ENCODE measurements around the gene CDC25C.

CDC25C gene

GRCh38 chr5:138349852-138350562 is 18.4 kb upstream of the CDC25C start:
- no peak for DNase-seq
- Histone ChIP-seq H3K36me3 (ENCODE audit: control insufficient read depth, insufficient read depth, low read length) (peaks cover 22% of the 10 kb centered on the region), H3K4me1 (ENCODE audit: control insufficient read depth, insufficient read depth, low read length, poor library complexity, severe bottlenecking) (peaks cover 10% of the 10 kb centered on the region), H3K27me3 (replicated peaks; ENCODE audit: control insufficient read depth, insufficient read depth, low read length, poor library complexity, severe bottlenecking) (no peaks in the 10 kb centered on the region), H3K27ac (ENCODE audit: insufficient read depth, low read length, poor library complexity, severe bottlenecking) (no peak overlapping the region), H3K4me3 (ENCODE audit: insufficient read depth, low read depth, low read length, poor library complexity, severe bottlenecking) (no peak overlapping the region), H3K9me3 (ENCODE audit: control insufficient read depth, low read length) (no peaks in the 10 kb centered on the region)

DNA sequence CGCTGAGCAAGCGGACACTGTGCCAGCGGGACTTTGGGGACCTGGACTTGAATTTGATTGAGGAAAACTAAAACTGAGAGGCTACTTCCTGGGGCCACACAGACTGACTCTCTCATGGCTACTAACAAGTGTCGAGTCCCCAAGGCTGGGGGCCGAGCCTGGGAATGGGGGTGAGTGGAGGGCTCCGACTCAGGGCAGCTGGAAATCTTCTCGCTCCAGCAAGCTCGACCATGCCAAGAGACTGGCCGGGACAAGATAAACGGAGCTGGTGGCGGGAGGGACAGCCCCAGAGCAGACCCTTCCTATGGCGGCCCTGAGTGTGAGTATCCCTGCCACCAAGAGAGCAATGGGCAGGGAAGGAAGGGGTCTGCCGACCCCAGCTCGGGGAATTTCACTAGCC is 15.3 kb upstream of the CDC25C start:
- no peak overlapping the region for H3K4me3 ChIP-seq (ENCODE audit: insufficient read depth, low read depth, low read length, poor library complexity, severe bottlenecking)
- H3K4me1 ChIP-seq (ENCODE audit: control insufficient read depth, insufficient read depth, low read length, poor library complexity, severe bottlenecking), result no peaks in the 10 kb centered on the region

GRCh38 chr5:138344887-138345622 is 13.5 kb upstream of the CDC25C start:
- no peak overlapping the region for H3K4me3 ChIP-seq (ENCODE audit: insufficient read depth, low read depth, low read length, poor library complexity, severe bottlenecking)
- H3K27ac ChIP-seq (ENCODE audit: insufficient read depth, low read length, poor library complexity, severe bottlenecking), result no peak overlapping the region
- H3K9me3 ChIP-seq (ENCODE audit: control insufficient read depth, low read length), result no peaks in the 10 kb centered on the region
- no peaks in the 10 kb centered on the region for H3K27me3 ChIP-seq (replicated peaks; ENCODE audit: control insufficient read depth, insufficient read depth, low read length, poor library complexity, severe bottlenecking)
- DNase-seq, result no peak
- no peaks in the 10 kb centered on the region for H3K4me1 ChIP-seq (ENCODE audit: control insufficient read depth, insufficient read depth, low read length, poor library complexity, severe bottlenecking)
- peaks cover 27% of the 10 kb centered on the region for H3K36me3 ChIP-seq (ENCODE audit: control insufficient read depth, insufficient read depth, low read length)

More for the DNA sequence above, 15.3 kb upstream of the CDC25C start:
- Histone ChIP-seq H3K36me3 (ENCODE audit: control insufficient read depth, insufficient read depth, low read length) (peaks cover 27% of the 10 kb centered on the region), H3K9me3 (ENCODE audit: control insufficient read depth, low read length) (no peaks in the 10 kb centered on the region), H3K27ac (ENCODE audit: insufficient read depth, low read length, poor library complexity, severe bottlenecking) (no peak overlapping the region), H3K27me3 (replicated peaks; ENCODE audit: control insufficient read depth, insufficient read depth, low read length, poor library complexity, severe bottlenecking) (no peaks in the 10 kb centered on the region)
- no peak for DNase-seq

DNA sequence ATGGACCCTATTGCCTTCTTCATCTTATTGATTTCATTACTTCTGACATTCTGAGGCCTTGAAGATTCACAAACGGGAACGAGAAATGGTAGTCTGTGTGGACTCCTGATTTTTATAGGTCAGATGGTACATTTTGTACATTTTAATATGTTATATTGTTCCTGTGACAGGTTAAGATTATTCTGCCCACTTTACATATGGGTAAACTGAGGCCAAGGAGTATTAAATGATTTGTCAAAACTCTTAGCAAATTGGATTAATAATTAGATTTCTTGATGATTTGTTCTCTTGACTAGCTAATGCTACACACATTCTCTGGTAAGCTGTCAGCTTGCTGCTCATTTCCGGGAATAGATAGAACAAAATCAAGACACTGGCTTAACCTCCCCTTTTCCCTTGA is 8.4 kb upstream of the CDC25C start:
- DNase-seq, result no peak
- Histone ChIP-seq H3K27me3 (replicated peaks; ENCODE audit: control insufficient read depth, insufficient read depth, low read length, poor library complexity, severe bottlenecking) (no peaks in the 10 kb centered on the region), H3K27ac (ENCODE audit: insufficient read depth, low read length, poor library complexity, severe bottlenecking) (no peak overlapping the region), H3K4me1 (ENCODE audit: control insufficient read depth, insufficient read depth, low read length, poor library complexity, severe bottlenecking) (peaks cover 4% of the 10 kb centered on the region), H3K9me3 (ENCODE audit: control insufficient read depth, low read length) (no peaks in the 10 kb centered on the region), H3K4me3 (ENCODE audit: insufficient read depth, low read depth, low read length, poor library complexity, severe bottlenecking) (no peak overlapping the region), H3K36me3 (ENCODE audit: control insufficient read depth, insufficient read depth, low read length) (peaks cover 5% of the 10 kb centered on the region)

- Histone ChIP-seq H3K27ac (ENCODE audit: insufficient read depth, low read length, poor library complexity, severe bottlenecking) (no peak overlapping the region), H3K4me3 (ENCODE audit: insufficient read depth, low read depth, low read length, poor library complexity, severe bottlenecking) (peak overlapping the region; percentile 89), H3K4me1 (ENCODE audit: control insufficient read depth, insufficient read depth, low read length, poor library complexity, severe bottlenecking) (peaks cover 4% of the 10 kb centered on the region), H3K9me3 (ENCODE audit: control insufficient read depth, low read length) (no peaks in the 10 kb centered on the region), H3K36me3 (ENCODE audit: control insufficient read depth, insufficient read depth, low read length) (no peaks in the 10 kb centered on the region), H3K27me3 (replicated peaks; ENCODE audit: control insufficient read depth, insufficient read depth, low read length, poor library complexity, severe bottlenecking) (no peaks in the 10 kb centered on the region)
- no peak for DNase-seq
These were observed 7.9 kb upstream of the CDC25C start for GRCh38 chr5:138339464-138339863.

DNA sequence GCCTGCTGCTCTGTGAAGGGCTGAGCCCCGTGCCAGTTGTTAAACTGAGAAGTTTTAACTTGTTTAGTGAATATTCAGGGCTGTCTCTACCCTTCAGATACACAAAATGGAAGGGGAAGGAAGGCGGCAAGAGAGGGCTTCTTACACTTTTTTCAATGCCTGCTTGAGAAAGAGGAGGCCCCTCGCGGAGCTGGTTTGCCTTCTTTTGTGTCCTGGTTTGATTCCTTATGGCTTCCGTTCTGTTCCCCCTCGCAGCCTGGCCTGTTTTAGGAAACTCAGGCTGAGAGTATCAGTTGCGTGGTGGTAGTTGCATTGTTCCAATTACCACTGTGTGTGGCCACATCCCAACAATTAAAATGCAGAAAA is 7.5 kb upstream of the CDC25C start:
- no peaks in the 10 kb centered on the region for H3K27me3 ChIP-seq (replicated peaks; ENCODE audit: control insufficient read depth, insufficient read depth, low read length, poor library complexity, severe bottlenecking)
- peak overlapping the region; percentile 89 for H3K4me3 ChIP-seq (ENCODE audit: insufficient read depth, low read depth, low read length, poor library complexity, severe bottlenecking)
- no peaks in the 10 kb centered on the region for H3K9me3 ChIP-seq (ENCODE audit: control insufficient read depth, low read length)
- peaks cover 4% of the 10 kb centered on the region for H3K4me1 ChIP-seq (ENCODE audit: control insufficient read depth, insufficient read depth, low read length, poor library complexity, severe bottlenecking)
- no peaks in the 10 kb centered on the region for H3K36me3 ChIP-seq (ENCODE audit: control insufficient read depth, insufficient read depth, low read length)
- DNase-seq, result no peak
- H3K27ac ChIP-seq (ENCODE audit: insufficient read depth, low read length, poor library complexity, severe bottlenecking), result peak overlapping the region; percentile 93

- Histone ChIP-seq H3K27me3 (replicated peaks; ENCODE audit: control insufficient read depth, insufficient read depth, low read length, poor library complexity, severe bottlenecking) (no peaks in the 10 kb centered on the region), H3K9me3 (ENCODE audit: control insufficient read depth, low read length) (no peaks in the 10 kb centered on the region), H3K4me3 (ENCODE audit: insufficient read depth, low read depth, low read length, poor library complexity, severe bottlenecking) (peak overlapping the region; percentile 89), H3K27ac (ENCODE audit: insufficient read depth, low read length, poor library complexity, severe bottlenecking) (peak overlapping the region; percentile 93), H3K4me1 (ENCODE audit: control insufficient read depth, insufficient read depth, low read length, poor library complexity, severe bottlenecking) (peaks cover 4% of the 10 kb centered on the region), H3K36me3 (ENCODE audit: control insufficient read depth, insufficient read depth, low read length) (no peaks in the 10 kb centered on the region)
- no peak for DNase-seq
These were observed 6.9 kb upstream of the CDC25C start for GRCh38 chr5:138338411-138339090.

GRCh38 chr5:138337685-138338410 is 6.2 kb upstream of the CDC25C start, which contains the start of gene FAM53C:
Gene FAM53C, plus strand, starts transcription at chr5:138338266. Its CDS starts 3,070 bp downstream, at chr5:138341336.
- peak within 1 kb of the TSS; percentile 89 for H3K4me3 ChIP-seq (ENCODE audit: insufficient read depth, low read depth, low read length, poor library complexity, severe bottlenecking)
- H3K27me3 ChIP-seq (replicated peaks; ENCODE audit: control insufficient read depth, insufficient read depth, low read length, poor library complexity, severe bottlenecking), result no peaks in the 10 kb centered on the region
- no peaks in the 10 kb centered on the region for H3K9me3 ChIP-seq (ENCODE audit: control insufficient read depth, low read length)
- H3K4me1 ChIP-seq (ENCODE audit: control insufficient read depth, insufficient read depth, low read length, poor library complexity, severe bottlenecking), result peaks cover 4% of the 10 kb centered on the region
- peak within 1 kb of the TSS; percentile 93 for H3K27ac ChIP-seq (ENCODE audit: insufficient read depth, low read length, poor library complexity, severe bottlenecking)
- DNase-seq, result peak; percentile 81 to 83 (median 82)
- H3K36me3 ChIP-seq (ENCODE audit: control insufficient read depth, insufficient read depth, low read length), result no peaks in the 10 kb centered on the region

GRCh38 chr5:138336952-138337684 is 5.5 kb upstream of the CDC25C start:
- Histone ChIP-seq H3K9me3 (ENCODE audit: control insufficient read depth, low read length) (no peaks in the 10 kb centered on the region), H3K4me3 (ENCODE audit: insufficient read depth, low read depth, low read length, poor library complexity, severe bottlenecking) (peak overlapping the region; percentile 89), H3K27ac (ENCODE audit: insufficient read depth, low read length, poor library complexity, severe bottlenecking) (peak overlapping the region; percentile 93), H3K4me1 (ENCODE audit: control insufficient read depth, insufficient read depth, low read length, poor library complexity, severe bottlenecking) (peaks cover 9% of the 10 kb centered on the region), H3K27me3 (replicated peaks; ENCODE audit: control insufficient read depth, insufficient read depth, low read length, poor library complexity, severe bottlenecking) (no peaks in the 10 kb centered on the region), H3K36me3 (ENCODE audit: control insufficient read depth, insufficient read depth, low read length) (no peaks in the 10 kb centered on the region)
- DNase-seq, result peak; percentile 44 to 66 (median 61)

Measured in effector memory CD4-positive, alpha-beta T cell (primary cell).